HepG2 (cell line): Measurements from ENCODE around the gene TLE7. TPM values are rescaled to one million over a fixed set of nuclear protein-coding genes. Genes with fewer than 3 reads are reported as not detected.
A peak's percentile ranks its signal among the peaks of the same experiment; 100 is the strongest.

Experiments
- AHDC1 ChIP-seq: sonication (generic); formaldehyde crosslinking; IDR thresholded peaks from 2 replicates; pipeline ENCODE4 v1.5.1; 2020; ENCODE audit warnings: mild to moderate bottlenecking, missing genetic modification reagents, borderline replicate concordance
- ATF3 ChIP-seq: sonication (generic); formaldehyde crosslinking; IDR thresholded peaks from 2 replicates; pipeline ENCODE4 v1.4.0; 2020; ENCODE audit warnings: missing genetic modification reagents
- BRCA1 ChIP-seq: sonication (generic); formaldehyde crosslinking; IDR thresholded peaks from 2 replicates; pipeline ENCODE4 v1.4.0; 2020; ENCODE audit warnings: missing genetic modification reagents
- EEA1 ChIP-seq: sonication (generic); formaldehyde crosslinking; IDR thresholded peaks from 2 replicates; pipeline ENCODE4 v1.5.1; 2020; ENCODE audit warnings: mild to moderate bottlenecking, missing genetic modification reagents, borderline replicate concordance
- HHEX ChIP-seq: IDR thresholded peaks from 2 replicates; pipeline ENCODE4 v1.6.1; 2016; ENCODE audit warnings: control low read depth
- TEAD3 ChIP-seq: optimal IDR thresholded peaks from 2 replicates; pipeline ENCODE3; 2016; ENCODE audit warnings: borderline replicate concordance
- ZKSCAN5 ChIP-seq: sonication (generic); formaldehyde crosslinking; IDR thresholded peaks from 2 replicates; pipeline ENCODE4 v1.5.1; 2020; ENCODE audit warnings: mild to moderate bottlenecking, missing genetic modification reagents
- ZMYM2 ChIP-seq: sonication (generic); formaldehyde crosslinking; IDR thresholded peaks from 2 replicates; pipeline ENCODE4 v1.8.0; 2022; ENCODE audit warnings: mild to moderate bottlenecking, missing genetic modification reagents
- ZNF557 ChIP-seq: sonication (generic); formaldehyde crosslinking; IDR thresholded peaks from 2 replicates; pipeline ENCODE4 v1.4.0; 2020; ENCODE audit warnings: missing genetic modification reagents
- ZNF563 ChIP-seq: sonication (generic); formaldehyde crosslinking; IDR thresholded peaks from 2 replicates; pipeline ENCODE4 v1.8.0; 2022; ENCODE audit warnings: mild to moderate bottlenecking, moderate library complexity, missing genetic modification reagents
- ZNF782 ChIP-seq: sonication (generic); formaldehyde crosslinking; IDR thresholded peaks from 2 replicates; pipeline ENCODE4 v1.4.0; 2020; ENCODE audit warnings: missing genetic modification reagents, mild to moderate bottlenecking, borderline replicate concordance
- polyA plus RNA-seq, 8 experiments: library from polyadenylated mRNA; depleted of rRNA in 3 of 8; stranded (reverse) in 7 of 8; unstranded in 1 of 8; fragments of >200 nt; fragmentation: Illumina TruSeq in 4 of 8; extraction: Trizol in 4 of 8; gene quantifications; 2 replicates each; pipeline versions ENCODE4 v1.2.1 to v1.2.3, GENCODE V29; 2011 to 2016; ENCODE audit warnings: low read depth in 4 of 8, missing spikeins in 1 of 8, mixed read lengths in 1 of 8; ENCODE audit not compliant: insufficient read depth in 1 of 8
- total RNA-seq, 5 experiments: library from RNA; depleted of rRNA; stranded (reverse); fragments of >200 nt; fragmentation: Illumina TruSeq; extraction: Trizol; gene quantifications; 2 replicates each; pipeline ENCODE4 v1.2.3, GENCODE V29; 2016; ENCODE audit warnings: low read depth in 1 of 5
- TF ChIP-seq, protein P1 (sequence below): sonication (generic); formaldehyde crosslinking; IDR thresholded peaks from 2 replicates; pipeline ENCODE4 v1.9.0; 2021; ENCODE audit warnings: mild to moderate bottlenecking, missing genetic modification reagents
- TF ChIP-seq, protein P2 (sequence below): sonication (generic); formaldehyde crosslinking; IDR thresholded peaks from 2 replicates; pipeline ENCODE4 v1.4.0; 2020; ENCODE audit warnings: low read depth, mild to moderate bottlenecking, missing genetic modification reagents

The TLE7 gene
- total and polyA plus RNA-seq, 2 of the 13 experiments (the other 11 are each of a cell fraction or from before 2014, with no cell fraction given): not detected

DNA sequence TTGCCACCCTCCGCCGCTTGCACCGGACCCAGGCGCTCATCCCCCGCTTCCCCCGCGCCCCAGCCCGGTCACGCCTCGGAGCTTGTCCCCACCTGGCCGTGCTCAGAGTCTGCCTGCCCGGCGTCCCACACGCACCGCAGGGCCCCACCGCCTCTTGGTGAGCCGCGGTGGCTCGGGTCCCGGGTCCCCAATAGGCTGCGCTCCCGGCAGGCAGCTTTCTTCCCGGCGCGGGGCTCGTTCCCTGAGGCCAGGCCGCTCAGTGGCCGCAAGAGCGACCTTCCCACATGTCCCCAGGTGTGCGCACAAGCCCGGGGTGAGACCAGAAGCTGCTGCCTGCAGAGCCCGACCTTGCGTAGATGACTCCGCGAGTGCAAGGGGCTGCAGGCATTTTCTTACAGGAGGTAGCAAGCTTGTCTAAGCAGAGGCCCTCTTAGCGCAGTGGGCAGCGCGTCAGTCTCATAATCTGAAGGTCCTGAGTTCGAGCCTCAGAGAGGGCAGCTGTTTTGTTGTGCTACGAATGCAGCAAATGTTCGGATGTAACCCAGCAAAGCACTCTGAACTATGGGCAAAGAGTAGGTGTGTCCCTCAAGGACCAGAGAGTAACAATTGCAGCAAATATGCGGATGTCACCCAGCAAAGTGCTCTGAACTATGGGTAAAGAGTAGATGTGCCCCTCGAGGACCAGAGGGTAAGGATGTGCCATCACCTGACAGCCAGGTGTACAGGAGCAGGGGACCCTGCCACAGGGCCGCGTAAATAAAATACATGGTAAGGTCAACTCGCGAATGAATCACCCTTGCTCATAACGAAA lies 15.6 kb downstream of the TLE7 start (continued):
- TF ChIP-seq, protein P1, sequence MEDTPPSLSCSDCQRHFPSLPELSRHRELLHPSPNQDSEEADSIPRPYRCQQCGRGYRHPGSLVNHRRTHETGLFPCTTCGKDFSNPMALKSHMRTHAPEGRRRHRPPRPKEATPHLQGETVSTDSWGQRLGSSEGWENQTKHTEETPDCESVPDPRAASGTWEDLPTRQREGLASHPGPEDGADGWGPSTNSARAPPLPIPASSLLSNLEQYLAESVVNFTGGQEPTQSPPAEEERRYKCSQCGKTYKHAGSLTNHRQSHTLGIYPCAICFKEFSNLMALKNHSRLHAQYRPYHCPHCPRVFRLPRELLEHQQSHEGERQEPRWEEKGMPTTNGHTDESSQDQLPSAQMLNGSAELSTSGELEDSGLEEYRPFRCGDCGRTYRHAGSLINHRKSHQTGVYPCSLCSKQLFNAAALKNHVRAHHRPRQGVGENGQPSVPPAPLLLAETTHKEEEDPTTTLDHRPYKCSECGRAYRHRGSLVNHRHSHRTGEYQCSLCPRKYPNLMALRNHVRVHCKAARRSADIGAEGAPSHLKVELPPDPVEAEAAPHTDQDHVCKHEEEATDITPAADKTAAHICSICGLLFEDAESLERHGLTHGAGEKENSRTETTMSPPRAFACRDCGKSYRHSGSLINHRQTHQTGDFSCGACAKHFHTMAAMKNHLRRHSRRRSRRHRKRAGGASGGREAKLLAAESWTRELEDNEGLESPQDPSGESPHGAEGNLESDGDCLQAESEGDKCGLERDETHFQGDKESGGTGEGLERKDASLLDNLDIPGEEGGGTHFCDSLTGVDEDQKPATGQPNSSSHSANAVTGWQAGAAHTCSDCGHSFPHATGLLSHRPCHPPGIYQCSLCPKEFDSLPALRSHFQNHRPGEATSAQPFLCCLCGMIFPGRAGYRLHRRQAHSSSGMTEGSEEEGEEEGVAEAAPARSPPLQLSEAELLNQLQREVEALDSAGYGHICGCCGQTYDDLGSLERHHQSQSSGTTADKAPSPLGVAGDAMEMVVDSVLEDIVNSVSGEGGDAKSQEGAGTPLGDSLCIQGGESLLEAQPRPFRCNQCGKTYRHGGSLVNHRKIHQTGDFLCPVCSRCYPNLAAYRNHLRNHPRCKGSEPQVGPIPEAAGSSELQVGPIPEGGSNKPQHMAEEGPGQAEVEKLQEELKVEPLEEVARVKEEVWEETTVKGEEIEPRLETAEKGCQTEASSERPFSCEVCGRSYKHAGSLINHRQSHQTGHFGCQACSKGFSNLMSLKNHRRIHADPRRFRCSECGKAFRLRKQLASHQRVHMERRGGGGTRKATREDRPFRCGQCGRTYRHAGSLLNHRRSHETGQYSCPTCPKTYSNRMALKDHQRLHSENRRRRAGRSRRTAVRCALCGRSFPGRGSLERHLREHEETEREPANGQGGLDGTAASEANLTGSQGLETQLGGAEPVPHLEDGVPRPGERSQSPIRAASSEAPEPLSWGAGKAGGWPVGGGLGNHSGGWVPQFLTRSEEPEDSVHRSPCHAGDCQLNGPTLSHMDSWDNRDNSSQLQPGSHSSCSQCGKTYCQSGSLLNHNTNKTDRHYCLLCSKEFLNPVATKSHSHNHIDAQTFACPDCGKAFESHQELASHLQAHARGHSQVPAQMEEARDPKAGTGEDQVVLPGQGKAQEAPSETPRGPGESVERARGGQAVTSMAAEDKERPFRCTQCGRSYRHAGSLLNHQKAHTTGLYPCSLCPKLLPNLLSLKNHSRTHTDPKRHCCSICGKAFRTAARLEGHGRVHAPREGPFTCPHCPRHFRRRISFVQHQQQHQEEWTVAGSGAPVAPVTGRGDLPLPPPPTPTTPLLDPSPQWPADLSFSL: no peak
- peak; percentile 84 for TF ChIP-seq BRCA1
- TF ChIP-seq EEA1 (CRISPR knock-in tag): 0 out of 2 replicates have a peak, but pooled peaks have one; percentile 13
- peak; percentile 29; the same call in 1 of the 2 replicates for TF ChIP-seq AHDC1 (CRISPR knock-in tag)
- peak; percentile 45; the same call in 1 of the 2 replicates for TF ChIP-seq ATF3 (CRISPR knock-in tag)
- peak; percentile 85 for TF ChIP-seq ZNF563 (CRISPR knock-in tag)
- TF ChIP-seq ZMYM2 (CRISPR knock-in tag): peak; percentile 94
- peak; percentile 74; the same call in 1 of the 2 replicates for TF ChIP-seq ZNF557 (CRISPR knock-in tag)
- TF ChIP-seq HHEX: 0 out of 2 replicates have a peak, but pooled peaks have one; percentile 5
- peak; percentile 88; the same call in 1 of the 2 replicates for TF ChIP-seq ZNF782
- TF ChIP-seq, protein P2, sequence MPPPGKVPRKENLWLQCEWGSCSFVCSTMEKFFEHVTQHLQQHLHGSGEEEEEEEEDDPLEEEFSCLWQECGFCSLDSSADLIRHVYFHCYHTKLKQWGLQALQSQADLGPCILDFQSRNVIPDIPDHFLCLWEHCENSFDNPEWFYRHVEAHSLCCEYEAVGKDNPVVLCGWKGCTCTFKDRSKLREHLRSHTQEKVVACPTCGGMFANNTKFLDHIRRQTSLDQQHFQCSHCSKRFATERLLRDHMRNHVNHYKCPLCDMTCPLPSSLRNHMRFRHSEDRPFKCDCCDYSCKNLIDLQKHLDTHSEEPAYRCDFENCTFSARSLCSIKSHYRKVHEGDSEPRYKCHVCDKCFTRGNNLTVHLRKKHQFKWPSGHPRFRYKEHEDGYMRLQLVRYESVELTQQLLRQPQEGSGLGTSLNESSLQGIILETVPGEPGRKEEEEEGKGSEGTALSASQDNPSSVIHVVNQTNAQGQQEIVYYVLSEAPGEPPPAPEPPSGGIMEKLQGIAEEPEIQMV (CRISPR knock-in tag): peak; percentile 93
- no peak for TF ChIP-seq ZKSCAN5 (CRISPR knock-in tag)
- TF ChIP-seq TEAD3: peak; percentile 94
